Parathyroid adenoma (tissue), 2 donors: ENCODE results near the gene ACOT7.

Source experiments
- H2AFZ ChIP-seq: fragments of 300-600 bp; sonication (generic); one replicate; pipeline ENCODE4 v1.7.0; 2017; ENCODE audit warnings: antibody characterized with exemption, mild to moderate bottlenecking
- H3K27ac ChIP-seq: fragments of 300-600 bp; sonication (generic); one replicate; pipeline ENCODE4 v1.7.0; 2017
- H3K27me3 ChIP-seq: fragments of 300-600 bp; sonication (generic); one replicate; pipeline ENCODE4 v1.7.0; 2017; ENCODE audit warnings: low read length; ENCODE audit not compliant: control insufficient read depth, insufficient read depth
- H3K36me3 ChIP-seq: fragments of 300-600 bp; sonication (generic); one replicate; pipeline ENCODE4 v1.7.0; 2017; ENCODE audit warnings: low read length; ENCODE audit not compliant: control insufficient read depth, insufficient read depth
- H3K4me1 ChIP-seq: fragments of 300-600 bp; sonication (generic); one replicate; pipeline ENCODE4 v1.7.0; 2017; ENCODE audit warnings: control low read depth
- H3K4me2 ChIP-seq: fragments of 300-600 bp; sonication (generic); one replicate; pipeline ENCODE4 v1.7.0; 2017; ENCODE audit warnings: low read length
- H3K4me3 ChIP-seq: fragments of 300-600 bp; sonication (generic); one replicate; pipeline ENCODE4 v1.7.0; 2017; ENCODE audit warnings: low read depth, low read length
- H3K79me2 ChIP-seq: fragments of 300-600 bp; sonication (generic); one replicate; pipeline ENCODE4 v1.7.0; 2017; ENCODE audit warnings: control low read depth
- H3K9ac ChIP-seq: fragments of 300-600 bp; sonication (generic); one replicate; pipeline ENCODE4 v1.7.0; 2017; ENCODE audit warnings: mild to moderate bottlenecking
- H3K9me3 ChIP-seq: fragments of 300-600 bp; sonication (generic); one replicate; pipeline ENCODE4 v1.7.0; 2017; ENCODE audit warnings: low read length; ENCODE audit not compliant: control insufficient read depth
- CTCF ChIP-seq: fragments of 300-600 bp; sonication (generic); IDR thresholded peaks from one replicate; pipeline ENCODE4 v1.7.0; 2017; ENCODE audit warnings: antibody characterized with exemption, mild to moderate bottlenecking
- donor health status: primary hyperparathyroidism.

Gene ACOT7

GRCh38 chr1:6385488-6386191, 7.9 kb downstream of the ACOT7 start:
- Histone ChIP-seq H3K9ac (no peak overlapping the region), H3K4me1 (no peaks in the 10 kb centered on the region), H3K27ac (no peak overlapping the region), H3K79me2 (no peaks in the 10 kb centered on the region), H3K36me3 (no peaks in the 10 kb centered on the region), H3K4me3 (no peak overlapping the region), H3K27me3 (no peaks in the 10 kb centered on the region), H2AFZ (no peak overlapping the region), H3K9me3 (no peaks in the 10 kb centered on the region), H3K4me2 (no peak overlapping the region)
- no peak for TF ChIP-seq CTCF

- no peak overlapping the region for H3K9ac ChIP-seq
- no peaks in the 10 kb centered on the region for H3K9me3 ChIP-seq
- no peaks in the 10 kb centered on the region for H3K27me3 ChIP-seq
- H3K4me2 ChIP-seq, result no peak overlapping the region
- H3K4me1 ChIP-seq, result no peaks in the 10 kb centered on the region
- TF ChIP-seq CTCF, result no peak
- no peak overlapping the region for H3K4me3 ChIP-seq
- no peaks in the 10 kb centered on the region for H3K36me3 ChIP-seq
- no peak overlapping the region for H2AFZ ChIP-seq
- H3K79me2 ChIP-seq, result no peaks in the 10 kb centered on the region
- no peak overlapping the region for H3K27ac ChIP-seq
Observed at GRCh38 chr1:6384962-6385361, 8.6 kb downstream of the ACOT7 start.

GRCh38 chr1:6384135-6384534, 9.4 kb downstream of the ACOT7 start:
- no peaks in the 10 kb centered on the region for H3K27me3 ChIP-seq
- no peak for TF ChIP-seq CTCF
- H3K4me3 ChIP-seq, result no peak overlapping the region
- H3K36me3 ChIP-seq, result no peaks in the 10 kb centered on the region
- H2AFZ ChIP-seq, result no peak overlapping the region
- no peaks in the 10 kb centered on the region for H3K4me1 ChIP-seq
- no peaks in the 10 kb centered on the region for H3K9me3 ChIP-seq
- H3K4me2 ChIP-seq, result no peak overlapping the region
- no peak overlapping the region for H3K9ac ChIP-seq
- H3K79me2 ChIP-seq, result no peaks in the 10 kb centered on the region
- H3K27ac ChIP-seq, result no peak overlapping the region

- H3K9me3 ChIP-seq, result no peaks in the 10 kb centered on the region
- H3K4me2 ChIP-seq, result no peak overlapping the region
- TF ChIP-seq CTCF, result no peak
- no peak overlapping the region for H2AFZ ChIP-seq
- H3K36me3 ChIP-seq, result no peaks in the 10 kb centered on the region
- H3K79me2 ChIP-seq, result no peaks in the 10 kb centered on the region
- no peak overlapping the region for H3K4me3 ChIP-seq
- H3K4me1 ChIP-seq, result no peaks in the 10 kb centered on the region
- H3K27ac ChIP-seq, result no peak overlapping the region
- H3K9ac ChIP-seq, result no peak overlapping the region
- no peaks in the 10 kb centered on the region for H3K27me3 ChIP-seq
Observed at GRCh38 chr1:6380037-6380436, 13.5 kb downstream of the ACOT7 start.

GRCh38 chr1:6378096-6378746, 15.3 kb downstream of the ACOT7 start:
- Histone ChIP-seq H3K36me3 (no peaks in the 10 kb centered on the region), H3K79me2 (no peaks in the 10 kb centered on the region), H3K27ac (no peak overlapping the region), H3K4me1 (no peaks in the 10 kb centered on the region), H3K27me3 (no peaks in the 10 kb centered on the region), H3K9me3 (no peaks in the 10 kb centered on the region), H3K4me2 (no peak overlapping the region), H2AFZ (no peak overlapping the region), H3K9ac (no peak overlapping the region), H3K4me3 (no peak overlapping the region)
- TF ChIP-seq CTCF, result no peak
